Inferior parietal cortex (tissue), 1 donor: ENCODE measurements around the gene SH3RF3.

ENCODE experiments used
- DNase-seq: peaks from one replicate; pipeline ENCODE4 v3.0.0-alpha.2; 2016; ENCODE audit errors: extremely low spot score

SH3RF3 gene

DNA sequence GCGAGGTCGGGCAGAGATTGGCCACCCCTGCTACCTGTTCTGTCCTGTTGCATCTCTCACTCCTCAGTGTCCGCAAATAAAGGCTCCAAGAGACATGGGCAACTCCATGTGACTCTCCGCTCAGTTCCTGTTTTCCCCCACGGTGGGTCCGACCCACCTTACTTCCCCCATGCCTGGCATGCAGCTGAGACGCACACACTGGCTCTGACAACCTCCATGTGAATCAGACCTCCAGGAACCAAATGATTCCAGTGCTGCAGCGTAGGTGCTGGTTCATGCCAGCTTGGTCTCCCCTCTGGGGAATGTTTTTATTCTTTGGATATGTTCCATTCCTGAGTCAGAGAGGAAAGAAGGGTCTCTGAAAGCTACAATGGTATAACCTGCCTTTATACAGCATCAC lies 221.5 kb downstream of the SH3RF3 start:
- DNase-seq, result no peak

DNA sequence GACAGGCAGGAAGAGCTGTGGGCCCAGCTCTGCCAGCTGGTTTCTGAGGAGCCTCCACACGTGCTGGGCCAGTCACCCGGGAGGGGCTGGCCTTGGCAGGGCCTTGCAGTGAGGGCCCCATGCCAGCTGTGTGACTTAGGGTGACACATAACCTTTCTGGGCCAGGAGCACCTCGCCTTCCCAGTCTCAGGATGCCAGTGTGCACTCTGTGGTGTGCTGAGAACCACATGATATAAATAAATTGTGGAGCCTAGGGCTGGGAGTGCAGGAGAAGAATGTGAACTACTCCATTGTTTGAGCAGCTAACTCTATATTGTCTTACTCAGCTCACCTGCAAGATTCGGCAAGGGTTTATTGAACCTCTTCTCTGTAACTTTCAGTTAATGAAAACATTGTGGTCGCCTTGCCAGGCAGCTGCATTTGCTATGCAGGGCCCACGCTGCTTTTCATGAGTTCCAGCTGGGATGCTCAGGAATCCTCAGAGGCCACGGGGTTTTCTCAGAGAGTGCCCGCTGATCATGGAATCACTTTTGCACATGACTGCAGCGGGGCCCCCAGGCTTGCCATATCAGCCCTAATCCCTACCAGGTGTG lies 222.3 kb downstream of the SH3RF3 start:
- DNase-seq, result no peak

DNA sequence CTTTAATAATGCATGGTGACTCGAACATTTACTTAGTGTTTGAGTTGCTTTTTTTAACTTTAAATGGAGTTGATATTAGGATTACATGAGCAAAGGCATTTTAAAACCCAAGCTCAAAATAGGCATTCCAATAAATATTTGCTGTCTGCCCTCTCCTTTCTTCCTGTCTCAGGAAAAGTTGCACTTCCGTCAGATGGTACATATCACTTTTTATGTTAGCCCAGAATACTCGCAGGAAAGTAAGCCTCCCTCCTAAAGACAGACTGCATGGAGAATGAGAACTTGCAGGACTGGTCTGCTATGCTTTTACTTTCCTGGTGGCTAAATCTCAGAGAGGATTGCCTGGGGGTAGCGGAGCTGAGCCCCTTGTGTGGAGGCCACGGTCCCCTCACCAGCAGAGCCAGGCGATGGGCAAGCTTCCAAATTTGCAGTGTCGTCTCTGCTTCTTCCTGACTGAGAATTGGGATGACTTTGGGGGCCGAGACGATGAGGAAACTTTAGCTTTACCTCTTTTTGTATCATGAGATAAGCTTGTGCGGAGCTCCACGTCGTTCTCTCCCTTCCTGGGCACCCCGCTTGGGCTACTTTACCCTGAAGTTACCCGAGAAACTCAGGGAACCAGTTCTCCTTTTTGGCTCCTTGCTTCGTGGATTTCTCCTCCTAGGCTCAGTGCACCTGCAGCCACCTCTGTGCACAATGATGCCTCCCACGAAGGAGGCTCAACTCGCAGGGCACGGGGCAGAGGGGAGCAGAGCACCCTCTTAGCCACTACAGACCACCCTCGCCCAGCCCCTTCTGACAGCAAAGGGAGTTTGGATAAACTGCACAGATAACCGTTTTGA lies 223.3 kb downstream of the SH3RF3 start:
- no peak for DNase-seq

DNA sequence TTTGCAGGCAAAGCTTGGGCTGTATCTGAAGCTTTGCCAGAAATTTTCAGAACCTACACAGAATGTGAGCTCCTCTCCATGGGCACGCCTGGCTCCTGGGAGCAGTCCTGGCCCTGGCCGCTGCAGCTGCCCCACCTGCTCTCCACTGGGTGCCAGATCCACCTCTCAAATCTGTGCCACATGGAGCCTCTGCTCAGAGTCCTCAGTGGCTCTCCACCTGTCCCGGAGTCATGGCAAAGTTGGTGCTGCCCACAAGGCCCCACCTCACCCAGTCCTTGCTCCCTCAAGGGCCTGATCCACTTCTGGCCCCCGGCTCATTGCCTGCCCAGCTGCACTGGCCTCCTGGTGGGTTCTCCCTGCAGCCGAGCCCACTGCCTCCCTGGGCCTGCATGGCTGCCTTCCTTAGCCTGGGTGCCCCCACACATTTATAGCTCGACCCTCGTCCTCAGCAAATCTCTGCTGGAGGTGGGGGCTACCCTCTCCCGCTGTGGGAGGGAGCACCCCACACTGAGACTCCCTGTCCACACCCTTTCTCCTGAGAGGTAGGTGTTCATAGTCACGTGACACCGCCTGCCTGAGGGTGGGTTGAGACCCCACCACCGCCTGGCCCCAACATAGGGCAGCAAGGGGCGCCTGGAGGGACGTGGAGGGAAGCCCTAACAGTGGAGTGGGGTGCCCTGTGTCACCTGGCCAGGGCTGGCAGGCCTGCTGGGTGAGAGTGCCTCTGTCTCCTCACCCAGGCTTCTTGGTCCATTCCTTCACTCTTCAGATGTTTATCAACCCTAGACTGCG lies 224.1 kb downstream of the SH3RF3 start:
- DNase-seq, result no peak

DNA sequence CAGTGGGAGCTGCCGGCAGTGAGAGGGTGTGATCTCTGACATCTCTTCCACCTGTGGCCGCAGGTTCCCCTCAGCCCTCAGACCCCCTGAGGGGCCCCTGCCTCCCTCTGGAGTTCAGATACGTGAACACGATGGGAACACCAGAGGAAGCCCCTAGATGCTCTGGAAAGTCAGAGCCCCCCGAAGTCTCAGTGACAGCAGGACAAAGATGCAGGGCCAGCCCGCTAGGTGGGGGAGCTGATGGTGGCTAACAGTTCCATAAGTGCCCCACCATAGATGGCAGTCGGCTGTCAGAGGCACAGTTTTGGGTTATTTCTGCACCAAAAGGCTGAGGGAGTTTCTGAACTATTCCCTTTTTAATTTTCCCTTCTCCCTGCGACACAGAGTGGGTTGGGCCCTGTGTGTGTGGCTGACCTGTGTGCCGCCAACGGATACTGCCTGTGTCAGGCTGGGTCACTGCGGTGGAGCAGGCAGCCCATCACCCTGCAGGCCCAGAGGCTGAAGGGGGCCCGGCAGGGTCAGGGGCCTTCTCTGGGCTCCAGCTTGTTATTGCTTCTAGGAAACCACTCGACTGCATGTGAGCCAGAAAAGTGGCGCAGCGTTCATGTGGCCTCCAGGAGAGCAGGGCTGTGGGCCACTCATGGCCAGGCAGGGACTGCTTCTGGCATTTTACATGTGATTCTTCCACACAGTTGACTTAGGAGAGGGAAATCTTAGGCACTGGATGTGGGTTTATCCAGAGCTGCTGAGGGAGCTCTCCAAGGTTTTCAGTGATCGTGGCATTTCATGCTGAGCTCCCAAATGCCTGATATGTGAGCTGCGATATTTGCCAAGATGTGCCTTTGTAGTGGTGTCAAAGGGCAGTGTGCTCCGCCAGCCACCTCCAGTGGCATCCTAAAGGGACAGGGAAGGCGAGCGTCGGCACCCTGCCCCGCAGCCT lies 225.1 kb downstream of the SH3RF3 start:
- DNase-seq, result no peak

DNA sequence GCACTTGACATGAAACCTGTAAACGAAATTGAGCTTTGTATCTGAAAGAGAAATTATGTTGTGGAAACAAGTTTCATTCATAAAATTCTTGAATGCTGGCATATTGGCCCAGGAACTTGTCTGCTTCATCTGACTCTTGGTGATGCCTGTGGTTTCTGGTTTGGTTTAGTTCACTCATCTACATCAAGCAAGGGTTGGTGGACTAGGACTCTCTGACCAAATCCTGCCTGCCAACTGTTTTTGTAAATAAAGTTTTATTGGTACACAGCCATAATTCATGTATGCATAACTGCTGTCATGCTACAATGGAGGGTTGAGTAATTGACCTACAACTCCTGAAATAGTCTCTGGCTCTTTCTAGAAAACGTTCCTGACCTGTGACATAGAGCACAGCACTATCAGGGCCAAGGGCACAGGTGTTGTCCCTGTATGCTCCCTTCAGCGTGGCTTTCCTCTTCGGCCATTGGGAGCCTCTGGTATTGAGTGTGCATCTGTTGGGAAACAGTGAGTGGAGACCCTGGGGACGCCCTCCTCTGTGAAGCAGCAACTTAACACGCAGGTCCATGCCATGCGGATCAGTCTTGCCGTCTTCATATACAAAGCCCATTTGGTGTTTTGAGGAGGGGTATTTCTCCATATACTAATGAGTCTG lies 226.3 kb downstream of the SH3RF3 start:
- DNase-seq, result no peak

DNA sequence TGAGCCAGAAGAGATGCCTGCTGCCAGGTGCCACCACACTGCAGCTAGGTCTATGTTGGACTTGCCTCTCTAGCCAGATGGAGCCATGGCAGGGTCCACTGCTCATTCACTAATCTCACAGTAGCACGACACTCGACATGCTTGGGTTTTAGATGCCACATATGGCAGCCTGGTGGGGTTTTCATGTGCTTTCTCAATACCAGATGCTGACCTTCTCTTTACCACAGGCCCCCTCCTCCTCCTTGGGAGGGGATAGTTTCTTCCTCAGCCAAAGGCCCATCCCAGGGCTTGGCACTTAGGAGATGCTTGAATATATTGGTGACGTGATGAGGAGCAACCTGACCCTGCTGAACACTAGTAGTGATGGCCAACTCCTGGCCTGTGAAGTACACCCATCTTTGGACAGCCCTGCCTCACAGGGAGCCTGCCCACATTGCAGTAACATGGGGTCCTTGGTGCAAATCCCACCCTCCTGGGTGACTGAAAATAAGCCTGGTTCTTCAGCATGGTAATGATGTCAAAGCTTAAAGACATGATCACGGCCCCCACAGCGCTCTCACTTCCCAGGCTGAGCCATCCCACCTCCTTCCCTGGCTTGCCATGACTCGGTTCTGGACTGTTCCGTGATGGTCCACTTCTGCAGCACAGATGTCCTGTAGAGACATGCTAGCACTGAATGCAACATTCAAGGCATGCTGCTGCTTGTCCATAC lies 227.5 kb downstream of the SH3RF3 start:
- no peak for DNase-seq

DNA sequence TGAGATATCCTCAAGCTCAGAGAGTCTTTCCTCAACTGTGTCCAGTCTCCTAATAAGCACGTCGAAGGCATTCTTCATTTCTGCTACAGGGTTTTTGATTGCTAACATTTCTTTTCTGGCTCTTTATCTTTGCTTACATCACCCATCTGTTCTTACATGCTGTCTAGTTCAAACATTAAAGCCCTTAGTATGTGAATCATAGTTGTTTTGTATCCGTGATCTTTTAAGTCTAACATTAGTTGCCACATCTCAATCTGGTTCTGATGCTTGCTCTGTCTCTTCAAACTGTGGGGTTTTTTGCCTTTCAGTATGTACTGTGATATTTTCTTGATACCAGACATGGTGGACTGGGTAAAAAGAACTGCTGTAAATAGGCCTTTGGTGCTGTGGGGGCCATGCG lies 235.2 kb downstream of the SH3RF3 start:
- no peak for DNase-seq

DNA sequence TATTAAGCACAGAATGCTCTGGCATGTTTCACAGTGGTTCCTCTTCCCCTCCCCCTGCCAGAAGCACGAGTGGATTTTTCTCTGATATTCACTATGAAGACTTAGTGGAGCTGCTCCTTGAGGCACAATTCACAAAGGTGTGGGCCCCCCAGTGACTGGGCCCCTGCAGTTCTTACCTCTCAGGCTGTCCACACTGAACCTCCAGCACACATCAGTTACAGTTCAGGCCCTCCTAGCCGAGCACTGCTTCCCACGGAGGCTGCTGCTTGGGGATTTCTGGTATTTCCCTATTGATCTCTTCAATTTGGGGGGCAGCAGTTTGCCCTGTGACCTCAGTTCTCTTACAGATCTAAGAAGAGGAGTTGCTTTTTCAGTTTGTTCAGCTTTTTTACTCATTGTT lies 236.1 kb downstream of the SH3RF3 start:
- DNase-seq, result no peak

DNA sequence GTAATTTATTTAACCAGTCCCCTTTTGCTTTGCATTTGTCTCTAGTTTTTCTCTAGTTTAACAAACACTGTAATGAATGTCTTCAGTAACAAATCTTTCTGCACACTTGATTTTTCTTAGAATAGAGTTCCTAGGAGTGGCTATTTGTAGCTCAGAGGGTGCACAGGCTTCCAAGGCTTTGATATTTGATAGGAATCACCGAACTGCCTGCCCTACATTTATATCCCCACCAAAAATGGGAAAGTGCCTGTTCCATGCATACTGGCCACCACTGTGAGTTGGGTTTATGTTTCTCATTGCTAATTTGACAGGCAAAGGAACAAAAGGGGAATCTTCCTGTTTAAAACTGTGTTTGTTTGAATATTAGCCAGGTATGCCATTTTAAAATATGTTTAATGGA lies 238.7 kb downstream of the SH3RF3 start:
- no peak for DNase-seq

DNA sequence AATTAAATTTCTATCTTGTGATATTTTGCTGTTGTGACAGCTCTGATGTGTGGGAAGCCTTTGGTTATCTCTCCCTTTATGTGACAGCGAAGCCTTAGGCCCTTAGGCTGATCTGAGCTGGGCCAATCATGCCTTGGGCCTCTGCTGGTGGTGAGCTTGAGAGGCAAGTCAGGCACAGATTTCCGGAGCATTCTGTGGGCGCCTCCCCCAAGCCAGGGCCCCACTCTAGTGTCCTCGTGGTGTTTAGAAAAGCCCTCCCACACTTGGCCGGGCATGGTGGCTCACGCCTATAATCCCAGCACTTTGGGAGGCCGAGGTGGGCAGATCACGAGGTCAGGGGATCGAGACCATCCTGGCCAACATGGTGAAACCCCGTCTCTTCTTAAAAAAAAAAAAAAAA lies 239.8 kb downstream of the SH3RF3 start:
- DNase-seq, result no peak

DNA sequence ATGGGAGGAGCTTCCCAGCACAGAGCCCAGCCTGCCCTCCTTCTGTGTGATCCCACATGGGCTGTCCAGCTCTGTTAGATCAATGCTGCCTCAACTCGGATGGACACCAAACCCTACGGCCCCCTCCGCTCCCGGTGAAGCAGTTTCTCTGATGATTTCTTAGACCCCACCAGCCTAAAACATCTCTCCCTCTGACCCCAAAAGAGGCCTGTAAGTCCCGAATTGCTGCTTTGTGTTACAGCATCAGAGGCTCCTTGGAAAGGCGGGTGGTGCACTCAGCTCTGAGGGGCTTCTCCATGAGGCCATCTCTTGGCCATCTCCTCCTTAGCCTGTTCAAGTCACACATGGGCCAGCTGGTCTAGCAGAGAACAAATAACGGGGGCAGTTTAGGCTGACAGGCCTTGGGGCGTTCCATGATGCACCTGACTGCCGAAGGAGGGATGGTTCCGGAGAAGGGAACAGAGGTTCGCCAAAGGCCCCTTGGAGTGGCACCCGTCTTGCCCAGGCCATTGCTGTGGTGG lies 240.7 kb downstream of the SH3RF3 start:
- no peak for DNase-seq

DNA sequence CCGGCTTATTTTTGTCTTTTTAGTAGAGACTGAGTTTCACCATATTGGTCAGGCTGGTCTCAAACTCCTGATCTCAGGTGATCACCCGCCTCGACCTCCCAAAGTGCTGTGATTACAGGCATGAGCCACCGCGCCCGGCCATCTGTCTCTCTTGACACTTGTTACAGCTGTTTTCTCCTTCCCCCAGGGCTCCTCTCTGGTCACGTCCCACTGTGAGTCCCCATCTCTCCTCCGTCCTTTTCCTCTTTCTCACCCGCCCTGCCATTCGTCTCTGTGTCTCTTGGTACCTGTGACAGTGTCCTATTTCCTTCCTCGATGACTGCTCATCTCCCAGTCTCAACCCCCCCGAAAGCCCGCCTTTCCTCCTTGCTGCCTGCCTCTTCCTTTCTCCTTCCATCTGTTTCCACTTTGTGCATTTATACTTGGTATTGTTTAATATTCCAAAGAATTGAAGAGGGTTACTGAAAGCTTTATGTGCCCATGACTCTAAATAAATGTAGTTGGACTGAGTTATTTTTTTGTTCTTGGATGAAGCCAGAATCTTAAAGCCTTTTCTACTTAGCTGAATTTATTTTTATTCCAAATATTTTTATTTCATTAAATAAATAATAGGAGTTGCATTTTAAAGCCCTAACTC lies 241.5 kb downstream of the SH3RF3 start:
- DNase-seq, result no peak

DNA sequence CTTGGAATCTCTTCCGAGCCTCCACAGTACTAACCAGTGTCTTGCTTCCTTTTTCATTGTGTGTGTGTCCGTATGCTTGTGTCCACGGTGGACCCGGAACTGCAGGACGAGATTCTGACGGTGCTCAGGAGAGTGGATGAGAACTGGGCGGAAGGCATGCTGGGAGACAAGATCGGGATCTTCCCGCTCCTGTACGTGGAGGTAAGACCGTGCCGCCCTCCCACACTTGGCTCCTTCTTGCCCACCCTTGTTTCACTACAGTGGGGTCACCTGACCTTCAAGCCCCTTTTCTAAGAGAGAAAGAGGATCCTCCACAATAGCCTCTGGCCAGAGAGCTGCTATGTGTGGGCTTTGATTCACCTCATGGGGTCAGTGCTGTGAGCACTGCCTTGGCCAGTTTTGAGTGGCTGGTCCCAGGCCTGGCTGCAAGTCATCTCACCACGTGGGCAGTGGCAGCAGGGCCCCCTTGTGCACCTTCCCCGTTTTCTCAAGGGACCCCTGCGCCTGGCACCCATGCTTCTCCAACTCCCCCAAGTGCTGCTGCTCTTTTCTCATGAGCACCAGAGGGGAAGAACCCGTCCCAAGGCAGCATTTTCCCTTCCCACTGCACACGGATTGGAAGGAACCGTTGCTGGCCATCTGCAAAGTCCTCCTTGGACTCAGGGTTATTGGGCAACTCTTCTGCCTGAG lies 242.6 kb downstream of the SH3RF3 start:
- DNase-seq, result no peak

DNA sequence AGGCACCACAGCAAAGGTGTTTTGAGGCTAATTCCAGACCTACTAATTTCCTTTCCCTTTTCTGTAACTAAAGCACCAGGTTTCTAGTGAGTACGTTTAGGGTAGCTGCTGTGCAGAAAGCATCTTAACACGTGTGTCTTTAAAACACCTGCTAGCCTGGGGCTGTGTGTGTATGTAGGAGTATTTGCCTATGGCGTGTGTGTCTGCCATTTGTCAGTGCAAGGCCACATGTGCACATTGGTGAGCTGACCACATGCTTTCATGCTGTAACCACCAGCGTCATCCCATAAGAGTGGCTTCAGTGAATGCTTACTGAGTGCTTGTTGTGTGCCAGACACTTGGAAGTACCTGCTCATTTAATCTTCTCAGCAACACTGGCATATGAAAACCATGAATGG lies 243.2 kb downstream of the SH3RF3 start:
- no peak for DNase-seq

DNA sequence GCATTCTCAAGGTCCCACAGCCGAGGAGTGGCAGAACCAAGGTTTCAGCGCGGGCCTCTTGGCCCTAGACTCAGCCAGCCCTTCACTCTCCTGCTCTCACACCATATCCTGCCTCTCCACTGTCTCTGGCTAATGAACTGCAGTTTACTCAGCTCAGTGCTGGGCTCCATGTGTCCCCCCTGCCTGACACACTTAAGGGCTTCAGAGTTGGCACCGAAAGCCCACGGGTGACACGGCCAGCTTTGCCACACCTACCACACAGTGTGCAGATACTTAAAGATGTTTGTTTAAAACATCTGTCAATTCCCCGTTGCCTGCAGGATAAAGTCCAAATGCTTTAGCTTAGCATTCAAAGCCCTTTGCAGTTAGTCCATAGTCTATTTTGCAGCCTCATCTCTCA lies 243.6 kb downstream of the SH3RF3 start:
- DNase-seq, result no peak

DNA sequence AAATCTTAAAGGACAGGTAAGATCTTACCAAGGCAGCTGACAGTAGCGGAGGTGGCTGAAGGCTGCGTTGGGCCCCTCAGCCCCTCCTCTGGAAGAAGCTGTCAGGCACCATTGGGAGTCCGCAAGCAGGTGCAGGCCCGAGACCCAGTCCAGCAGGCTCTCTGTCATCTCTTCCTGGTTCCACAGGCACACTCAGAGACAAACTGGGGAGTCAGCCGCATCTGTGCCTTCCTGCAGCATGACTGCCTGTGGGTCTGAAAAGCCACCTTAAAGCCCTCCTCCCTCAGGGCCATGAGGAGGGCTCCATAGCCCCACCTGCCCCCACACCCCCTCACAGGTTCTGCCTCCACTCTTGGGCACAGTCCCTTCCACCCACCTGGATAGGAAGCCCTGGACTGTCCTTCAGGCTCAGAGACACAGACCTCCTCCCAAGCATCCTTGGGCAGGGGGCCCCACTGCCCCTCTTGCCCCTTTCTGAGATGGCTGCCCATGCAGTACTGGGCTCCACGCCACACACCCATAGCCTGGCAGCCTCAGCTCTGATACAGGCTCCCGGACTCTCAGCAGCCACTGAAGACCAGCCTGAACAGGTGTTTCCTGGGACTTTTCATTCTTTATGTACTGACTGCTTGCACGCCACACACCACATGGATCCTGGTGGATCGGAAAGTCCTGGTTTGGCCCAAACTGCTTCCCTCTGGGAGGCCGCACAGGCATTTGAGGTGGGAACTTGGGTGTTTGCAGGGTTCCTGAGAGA lies 245.0 kb downstream of the SH3RF3 start:
- DNase-seq, result no peak

DNA sequence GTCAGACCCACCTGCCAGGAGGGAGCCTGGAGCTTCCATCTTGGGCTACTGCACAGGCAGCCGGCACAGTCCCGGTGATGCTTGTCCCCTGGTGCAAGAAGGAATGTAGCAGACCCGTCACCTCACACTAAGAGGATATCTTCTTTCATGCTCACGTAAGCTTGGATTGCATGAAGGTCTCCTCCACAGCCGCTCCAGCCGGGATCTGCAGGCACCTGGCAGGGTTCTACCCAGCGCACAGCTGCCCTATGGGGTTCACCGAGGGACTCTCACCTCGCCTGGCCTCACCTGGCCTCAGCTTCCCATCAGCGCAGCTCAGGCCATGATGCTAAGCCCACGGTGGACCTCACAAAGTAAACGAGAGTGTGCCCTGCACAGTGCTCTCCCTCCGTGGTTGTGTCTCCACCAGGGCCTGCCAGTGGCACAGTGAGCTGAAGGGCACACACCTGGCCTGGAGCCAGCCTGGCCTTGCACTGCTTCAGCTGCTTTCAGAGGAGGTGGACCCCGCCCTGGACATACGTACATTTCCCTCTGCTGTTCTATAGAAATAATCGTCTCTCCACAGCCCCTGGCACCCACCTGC lies 245.6 kb downstream of the SH3RF3 start:
- DNase-seq, result no peak
